ENCODE data around the gene EFEMP1.
A peak's percentile ranks its signal among the peaks of the same experiment; 100 is the strongest.

The EFEMP1 gene, protein sequence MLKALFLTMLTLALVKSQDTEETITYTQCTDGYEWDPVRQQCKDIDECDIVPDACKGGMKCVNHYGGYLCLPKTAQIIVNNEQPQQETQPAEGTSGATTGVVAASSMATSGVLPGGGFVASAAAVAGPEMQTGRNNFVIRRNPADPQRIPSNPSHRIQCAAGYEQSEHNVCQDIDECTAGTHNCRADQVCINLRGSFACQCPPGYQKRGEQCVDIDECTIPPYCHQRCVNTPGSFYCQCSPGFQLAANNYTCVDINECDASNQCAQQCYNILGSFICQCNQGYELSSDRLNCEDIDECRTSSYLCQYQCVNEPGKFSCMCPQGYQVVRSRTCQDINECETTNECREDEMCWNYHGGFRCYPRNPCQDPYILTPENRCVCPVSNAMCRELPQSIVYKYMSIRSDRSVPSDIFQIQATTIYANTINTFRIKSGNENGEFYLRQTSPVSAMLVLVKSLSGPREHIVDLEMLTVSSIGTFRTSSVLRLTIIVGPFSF

DNA sequence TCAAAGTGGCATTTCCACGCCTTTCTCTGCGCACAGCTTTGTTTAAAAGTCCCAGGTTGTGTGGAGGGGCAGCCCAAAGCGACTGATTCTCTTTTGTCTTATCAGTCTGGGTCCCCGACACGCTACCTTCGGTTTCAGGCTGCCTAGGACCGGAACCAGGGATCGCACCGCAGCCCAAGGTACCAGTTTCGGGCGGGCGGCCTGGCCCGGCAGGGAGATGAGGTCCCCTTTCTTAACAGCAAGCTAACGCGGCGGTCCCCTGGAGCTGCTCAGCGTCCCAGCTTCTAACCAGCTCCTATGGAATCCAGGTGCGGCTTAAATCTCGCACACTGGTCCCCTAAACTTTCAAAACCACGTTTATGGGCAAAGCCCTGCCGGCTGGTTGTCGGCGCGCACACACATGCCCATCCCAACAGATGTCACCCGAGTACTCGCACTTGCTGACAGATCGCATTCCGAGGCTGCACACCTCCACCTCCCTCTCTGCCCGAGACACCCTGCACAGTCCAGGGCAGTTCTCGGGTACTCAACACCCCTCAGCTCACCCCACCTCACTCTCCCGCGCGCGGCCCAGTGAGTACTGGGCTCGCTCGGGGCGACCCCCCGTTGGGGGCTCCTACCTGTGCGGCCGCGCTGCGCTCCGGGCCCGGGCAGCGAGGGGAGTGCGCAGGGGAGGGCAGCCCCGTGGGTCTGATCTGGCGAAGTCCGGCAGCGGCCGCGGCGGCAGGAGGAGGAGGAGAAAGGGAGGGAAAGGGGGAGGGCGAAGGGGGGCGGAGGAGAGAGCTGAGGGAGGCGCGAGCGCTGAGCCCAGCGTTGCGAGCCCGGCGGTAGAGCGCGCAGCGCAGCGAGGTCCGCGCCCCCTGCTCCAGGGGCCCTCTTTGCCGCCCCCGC lies at the start of gene EFEMP1:
Gene EFEMP1 (minus strand): TSS at position 692 of the 891 bp plus-strand sequence. CDS start 1,342 bp downstream, outside the sequence.
- peak; percentile 6 for DNase-seq

DNA sequence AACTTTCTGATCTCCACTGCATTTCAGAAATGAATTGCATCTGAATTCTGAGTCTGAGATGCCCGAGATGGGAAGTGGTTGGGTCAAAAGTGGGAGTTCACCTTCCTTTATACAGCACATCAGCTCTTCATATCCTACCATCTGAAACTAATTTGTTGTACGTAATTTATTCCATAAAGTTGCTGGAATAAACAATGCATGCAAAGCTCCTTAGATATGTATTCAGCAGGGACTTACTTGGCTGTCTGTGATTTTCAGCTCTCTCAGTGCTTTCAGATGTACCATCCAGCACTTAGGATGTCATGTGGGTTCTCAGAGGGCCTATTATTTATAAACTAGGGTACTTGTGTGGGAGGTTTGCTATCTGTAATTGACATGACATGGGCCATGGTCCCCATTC lies 46.9 kb upstream of the EFEMP1 start:
- no peak for DNase-seq

DNA sequence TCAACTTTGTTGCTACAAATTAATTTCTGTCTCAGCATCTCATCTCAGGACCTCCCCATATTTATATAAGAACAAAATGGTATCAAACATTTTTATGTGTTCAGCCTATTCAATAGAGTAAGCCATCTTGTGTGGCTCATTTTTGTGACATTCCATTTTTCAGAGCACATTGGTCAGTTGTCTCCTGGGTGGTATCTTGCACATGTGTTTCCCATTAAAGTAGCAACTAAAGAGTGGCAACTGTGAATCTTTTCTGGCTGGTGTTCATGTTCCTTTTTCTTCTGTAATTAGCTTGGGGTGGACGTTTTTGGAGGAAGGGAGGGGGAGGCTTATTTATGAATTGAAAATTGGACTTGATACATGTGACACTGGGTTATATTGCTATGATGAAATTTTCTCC lies 45.4 kb upstream of the EFEMP1 start:
- no peak for DNase-seq

DNA sequence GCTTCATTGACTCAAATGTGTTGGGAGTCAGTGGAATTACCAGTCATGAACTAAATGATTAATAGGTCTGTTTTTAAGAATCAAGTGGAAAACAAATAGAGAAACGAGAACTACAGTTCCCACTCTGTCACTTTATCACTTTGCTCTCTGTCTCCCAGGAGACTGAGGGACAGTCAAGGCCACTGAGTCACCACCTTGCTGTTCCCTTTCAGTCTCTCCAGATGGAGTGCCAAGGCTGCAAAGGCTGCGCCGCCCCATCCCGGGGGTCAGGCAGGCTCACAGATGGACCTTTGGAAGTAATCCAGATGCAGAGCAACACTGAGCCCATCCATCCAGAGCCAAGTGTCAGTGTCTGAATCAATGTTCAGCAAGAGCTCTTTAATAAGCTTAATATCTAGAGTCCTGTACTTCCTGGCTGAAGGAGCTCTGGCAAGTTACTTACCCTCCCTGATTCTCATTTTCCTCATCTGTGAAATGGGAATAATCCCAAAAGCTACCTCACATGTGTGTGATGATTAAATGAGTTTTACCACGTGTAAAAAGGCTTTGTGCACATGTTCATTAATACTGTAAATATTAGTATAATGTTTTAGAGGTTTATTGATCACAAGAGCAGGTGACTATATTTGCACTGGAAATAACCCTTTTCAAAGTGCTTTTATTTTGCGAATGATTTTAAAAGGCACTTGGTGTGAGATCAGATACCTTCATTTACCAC lies 43.0 kb upstream of the EFEMP1 start:
- no peak for DNase-seq

DNA sequence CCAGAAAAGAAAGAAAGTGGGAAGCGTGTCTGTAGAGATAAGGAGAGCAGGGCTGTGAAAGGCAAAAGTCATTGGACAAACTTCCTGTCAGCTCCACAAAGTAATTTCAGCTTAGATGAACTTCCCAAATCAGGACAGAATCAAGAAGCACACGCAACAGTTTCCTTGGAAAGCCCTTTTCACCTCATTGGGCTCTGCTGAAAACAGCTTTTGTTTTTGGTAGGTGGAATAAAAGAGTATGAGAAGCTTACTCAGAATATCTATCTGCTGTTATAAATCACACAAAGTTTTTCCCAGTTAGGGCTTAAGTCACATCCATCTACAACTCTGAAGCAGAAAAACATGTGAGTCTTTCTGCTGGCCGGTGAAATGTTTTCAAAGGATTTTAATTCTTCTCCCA lies 42.4 kb upstream of the EFEMP1 start:
- DNase-seq, result no peak

DNA sequence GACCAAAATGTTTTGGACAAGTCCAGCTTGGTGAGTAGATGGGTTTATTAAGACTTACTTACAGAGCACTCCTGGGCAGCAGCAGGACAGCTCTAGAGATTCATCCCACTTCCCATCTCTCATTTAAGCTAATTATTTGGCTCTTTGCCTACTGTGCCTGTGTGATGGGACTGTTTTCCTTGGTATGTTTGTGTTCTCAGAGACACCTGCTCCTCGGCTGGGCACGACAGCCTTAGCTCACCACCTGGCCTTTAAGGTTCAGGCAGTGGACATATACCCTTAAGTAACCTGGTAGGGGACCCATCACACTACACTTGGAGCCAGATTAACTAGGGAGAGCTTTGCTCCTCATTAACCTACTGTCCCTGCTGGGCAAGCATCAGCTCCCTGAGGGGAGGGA lies 41.7 kb upstream of the EFEMP1 start:
- no peak for DNase-seq

DNA sequence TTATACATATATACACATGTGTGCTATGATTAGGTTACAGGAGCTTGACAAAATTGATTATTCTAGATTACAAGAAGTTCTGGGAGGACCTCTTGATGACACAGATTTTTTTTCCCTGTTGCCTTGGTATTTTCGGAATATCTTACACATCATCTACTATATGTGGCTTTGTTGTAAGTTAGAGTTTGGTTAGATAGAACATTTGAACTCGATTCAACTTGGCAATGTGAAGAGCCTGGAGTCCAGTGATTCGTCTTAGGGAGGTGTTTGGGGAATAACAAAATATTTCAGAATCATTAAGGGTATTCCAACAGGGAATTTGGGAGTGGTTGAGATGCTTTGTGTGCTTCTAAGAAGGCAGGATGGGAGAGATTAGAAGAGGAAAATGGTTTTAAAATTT lies 39.3 kb upstream of the EFEMP1 start:
- DNase-seq, result no peak

DNA sequence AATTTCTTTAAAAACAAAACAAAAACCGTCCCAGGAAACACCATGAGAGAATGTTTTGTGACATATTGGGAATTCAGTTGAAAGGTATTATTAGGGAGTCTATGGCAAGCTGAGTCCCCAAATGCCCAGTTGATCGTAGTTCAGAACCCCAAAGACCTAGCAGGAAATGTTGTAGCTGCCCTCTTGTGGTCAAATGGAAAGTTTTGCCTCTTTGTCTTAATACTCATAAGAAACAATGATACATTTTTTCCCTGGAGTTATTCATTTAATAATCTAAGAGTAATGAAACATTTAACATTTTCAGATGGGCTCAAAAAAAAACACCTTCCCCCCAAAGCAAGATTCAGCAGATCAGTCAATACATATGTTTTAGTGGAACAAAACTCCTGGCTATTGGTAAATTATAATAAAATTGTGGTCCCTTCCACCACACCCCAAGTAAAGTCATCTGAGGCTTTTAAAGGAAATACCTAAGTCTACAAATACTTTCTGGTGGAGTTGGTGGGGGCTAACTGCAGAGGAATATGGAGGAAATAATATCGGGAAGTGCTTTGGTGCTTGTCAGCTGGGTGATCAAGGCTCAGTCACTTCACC lies 37.8 kb upstream of the EFEMP1 start:
- no peak for DNase-seq

DNA sequence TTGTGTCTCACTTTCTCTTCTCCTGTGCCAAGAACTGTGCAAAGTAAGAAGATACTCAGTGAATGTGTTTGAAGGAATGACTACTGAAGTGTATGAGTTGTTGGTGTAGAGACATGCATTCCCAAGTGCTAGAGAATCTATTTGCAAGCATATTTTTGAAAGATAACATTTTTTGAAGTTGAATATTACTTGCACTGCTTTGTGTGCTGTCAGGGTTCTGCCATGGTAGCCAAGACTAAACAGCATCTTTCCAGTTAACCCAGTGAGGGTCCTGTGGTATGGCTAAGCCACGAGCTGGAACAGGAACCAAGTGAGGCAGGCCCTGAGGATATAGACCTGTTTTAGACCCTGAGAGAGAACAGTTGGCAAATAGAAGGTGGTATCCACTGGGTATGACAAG lies 35.2 kb upstream of the EFEMP1 start:
- DNase-seq, result no peak

DNA sequence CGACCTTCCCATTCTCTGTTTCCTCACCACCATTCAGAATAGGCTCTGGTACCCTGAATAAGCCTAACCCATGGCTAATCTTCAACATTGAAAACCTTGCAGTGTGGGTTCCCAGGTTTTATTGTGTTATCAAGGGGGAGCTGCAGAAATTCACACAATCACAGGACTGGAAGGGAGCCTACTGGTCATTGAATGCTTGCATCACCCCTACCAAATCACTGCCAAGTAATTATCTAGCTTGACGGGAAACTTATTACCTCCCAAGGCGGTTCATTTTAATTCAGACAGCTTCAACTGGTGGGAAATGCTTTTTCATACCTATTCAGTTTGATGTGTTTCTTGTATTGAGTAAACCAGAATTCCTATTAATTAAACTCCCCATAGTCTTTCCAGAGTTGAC lies 33.6 kb upstream of the EFEMP1 start:
- DNase-seq, result no peak

DNA sequence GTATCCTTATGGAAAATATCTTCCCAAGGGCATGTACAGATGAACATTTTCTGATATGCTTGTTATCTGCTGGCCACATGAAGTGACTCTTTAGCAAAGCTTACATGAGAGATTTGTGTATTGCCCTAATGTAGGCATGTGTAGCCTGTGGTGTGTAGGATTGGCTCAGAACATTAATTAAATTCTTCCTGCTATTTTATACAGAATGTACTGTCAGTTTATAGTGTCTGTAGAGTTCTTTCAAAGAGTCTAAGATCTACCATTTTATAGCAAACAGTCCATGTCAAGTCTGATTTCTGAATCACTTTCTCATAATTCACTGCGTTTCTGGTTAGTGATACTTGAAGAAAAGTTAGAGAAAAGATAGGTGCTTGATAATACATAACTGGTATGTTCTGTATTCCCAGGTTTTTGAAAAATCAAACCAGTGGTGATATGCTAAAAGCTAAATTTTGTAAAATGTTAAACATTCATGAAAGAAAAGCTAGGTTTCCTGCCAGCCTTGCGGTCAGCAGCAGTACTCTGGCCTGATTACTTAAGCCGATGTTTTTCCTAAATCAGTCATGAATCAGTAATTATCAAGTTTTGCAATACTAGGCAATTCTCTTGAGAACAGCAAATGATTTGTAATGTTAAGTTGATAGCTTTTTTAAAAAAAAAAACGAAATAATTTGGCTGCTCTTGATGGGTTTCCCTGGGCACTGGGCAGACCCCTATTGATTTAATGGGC lies 30.9 kb upstream of the EFEMP1 start:
- DNase-seq, result no peak

DNA sequence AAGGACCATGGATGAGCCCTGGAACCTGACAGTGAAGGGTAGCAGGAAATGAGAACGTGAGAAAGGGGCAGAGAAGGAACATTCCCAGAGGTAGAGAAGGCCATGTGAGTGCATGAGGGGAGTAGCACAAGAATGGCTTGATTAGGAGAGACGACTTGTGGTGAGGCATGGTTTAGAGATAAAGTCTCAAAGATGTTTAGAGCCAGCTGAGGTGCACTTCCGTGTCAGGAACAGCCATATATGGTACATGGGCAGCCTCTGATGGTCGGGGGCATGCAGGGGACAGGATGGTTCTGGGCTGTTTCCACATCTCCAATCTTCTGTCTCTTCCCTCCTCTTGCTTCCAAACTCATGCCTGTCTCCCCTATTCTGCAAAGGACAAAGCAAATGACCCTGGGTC lies 28.8 kb upstream of the EFEMP1 start:
- DNase-seq, result no peak

DNA sequence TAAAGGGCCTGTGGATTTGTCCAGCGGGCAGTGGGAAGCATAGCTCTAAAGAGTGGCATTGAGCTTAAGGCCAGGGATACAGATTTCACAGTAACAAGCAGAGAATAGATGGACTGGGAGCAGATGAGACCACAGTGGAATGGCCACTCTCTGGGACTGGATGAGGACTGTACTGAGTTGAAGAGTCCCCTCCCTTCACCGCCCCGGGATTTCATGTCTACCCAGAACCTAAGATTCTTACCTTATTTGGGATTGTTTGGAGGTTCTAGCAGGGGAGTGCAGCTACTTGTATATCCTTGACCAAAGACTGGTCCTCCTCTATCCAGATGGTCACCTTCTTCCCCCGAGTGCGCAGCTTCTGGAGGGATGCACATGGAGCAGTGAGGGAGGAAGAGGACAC lies 28.0 kb upstream of the EFEMP1 start:
- no peak for DNase-seq

DNA sequence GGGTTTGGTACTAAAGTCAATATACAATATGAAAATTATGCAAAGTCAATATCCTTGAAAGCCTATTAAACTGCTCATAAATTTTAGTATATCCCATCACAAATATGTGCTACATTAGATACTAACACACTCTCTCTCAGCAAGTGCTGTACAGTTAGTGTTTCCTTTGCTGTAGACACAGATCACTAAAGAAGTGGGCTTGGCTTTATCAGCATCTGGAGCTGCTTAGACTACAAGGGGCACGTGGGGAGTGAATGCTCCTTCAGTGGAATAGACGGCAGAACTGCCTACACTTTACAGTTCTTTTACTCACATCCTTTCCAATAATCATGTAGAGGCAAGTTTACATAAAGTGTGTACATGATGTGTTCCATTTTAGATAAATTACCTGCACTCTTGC lies 26.0 kb upstream of the EFEMP1 start:
- DNase-seq, result no peak

DNA sequence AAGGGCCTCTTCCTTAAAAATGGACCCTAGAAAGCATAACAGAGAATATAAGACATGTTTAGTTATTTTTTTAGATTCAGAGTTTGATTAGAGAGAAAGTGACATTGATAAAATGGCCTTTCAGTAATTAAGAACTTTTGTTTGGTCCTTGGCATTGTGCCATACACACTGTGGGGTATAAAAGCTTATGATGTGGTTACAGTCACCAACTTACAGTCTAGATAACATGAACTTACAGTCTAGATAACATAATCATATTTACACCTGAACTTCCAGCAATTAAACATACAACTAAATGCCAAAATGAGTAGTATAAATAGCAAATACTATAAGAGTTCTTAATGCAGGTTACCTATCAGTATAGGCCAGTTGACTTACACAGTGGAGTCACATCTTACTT lies 25.6 kb upstream of the EFEMP1 start:
- no peak for DNase-seq

DNA sequence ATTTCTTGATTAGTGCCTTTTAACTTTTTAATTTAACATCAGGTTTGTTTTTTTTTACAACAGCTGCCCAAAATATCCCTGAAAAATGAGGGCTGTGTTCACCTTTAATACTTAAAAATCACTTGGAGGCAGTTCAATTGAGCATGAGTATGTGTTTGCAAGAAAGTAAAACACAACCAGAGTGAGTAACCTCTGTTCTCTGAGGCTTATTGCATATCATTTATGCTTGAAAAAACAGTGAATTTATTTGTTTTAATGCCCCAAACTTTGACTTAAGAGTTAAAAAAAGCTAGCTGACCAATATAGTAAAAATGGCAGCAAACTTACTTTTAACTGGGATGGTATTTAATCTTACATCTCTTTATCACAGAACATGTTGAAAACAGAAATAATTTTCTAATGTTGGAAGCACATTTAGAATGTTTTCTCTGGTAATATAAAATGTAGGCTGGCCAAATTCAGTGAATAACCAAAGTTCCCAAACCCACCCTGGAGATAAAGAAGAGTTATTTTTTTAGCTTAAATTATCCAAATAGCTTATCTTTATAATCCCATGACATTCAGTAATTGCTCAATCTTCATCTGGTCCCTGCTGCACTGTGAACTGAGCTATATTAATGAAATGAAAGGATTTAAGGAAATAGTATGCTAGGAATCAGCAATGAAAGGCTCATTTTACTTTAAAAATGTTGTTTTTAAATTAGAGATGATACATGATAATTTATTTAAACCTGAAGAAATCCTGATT lies 24.8 kb upstream of the EFEMP1 start:
- no peak for DNase-seq

DNA sequence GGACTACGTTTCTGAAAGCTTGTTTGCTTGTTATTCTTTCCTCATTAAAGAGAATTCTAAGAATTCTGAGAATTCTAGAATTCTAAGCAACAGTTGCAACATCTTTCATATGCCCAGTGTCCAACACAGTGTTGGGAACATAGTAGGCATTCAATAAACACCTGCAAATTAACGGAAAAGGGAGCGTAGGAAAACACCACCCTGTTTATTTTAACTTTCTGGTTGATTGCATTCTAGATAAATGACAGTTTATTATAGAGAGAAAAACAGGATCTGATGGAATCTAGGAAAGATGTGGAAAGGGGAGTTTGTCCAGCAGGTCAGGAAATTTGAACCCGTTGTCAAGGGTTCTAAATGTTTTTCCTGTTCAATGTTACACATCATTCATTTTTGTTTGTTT lies 24.2 kb upstream of the EFEMP1 start:
- DNase-seq, result no peak

DNA sequence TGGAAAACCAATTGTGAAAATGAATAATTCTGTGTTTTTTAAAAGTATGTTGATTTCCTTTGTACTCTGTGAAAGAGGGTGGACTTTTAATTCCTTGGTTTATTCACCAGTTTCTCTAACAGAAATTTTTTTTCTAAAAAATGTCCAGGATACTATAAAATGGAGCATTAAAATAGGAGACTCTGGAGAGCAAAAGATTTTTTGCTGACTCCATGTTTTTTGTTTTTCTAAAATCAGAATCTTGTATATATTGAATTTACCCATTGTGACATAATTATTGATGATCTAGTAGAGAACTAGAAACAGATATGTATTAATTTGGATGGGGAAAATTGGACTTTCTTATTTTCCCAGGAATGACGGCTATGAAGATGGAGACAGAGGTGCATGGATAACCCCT lies 23.2 kb upstream of the EFEMP1 start:
- no peak for DNase-seq

DNA sequence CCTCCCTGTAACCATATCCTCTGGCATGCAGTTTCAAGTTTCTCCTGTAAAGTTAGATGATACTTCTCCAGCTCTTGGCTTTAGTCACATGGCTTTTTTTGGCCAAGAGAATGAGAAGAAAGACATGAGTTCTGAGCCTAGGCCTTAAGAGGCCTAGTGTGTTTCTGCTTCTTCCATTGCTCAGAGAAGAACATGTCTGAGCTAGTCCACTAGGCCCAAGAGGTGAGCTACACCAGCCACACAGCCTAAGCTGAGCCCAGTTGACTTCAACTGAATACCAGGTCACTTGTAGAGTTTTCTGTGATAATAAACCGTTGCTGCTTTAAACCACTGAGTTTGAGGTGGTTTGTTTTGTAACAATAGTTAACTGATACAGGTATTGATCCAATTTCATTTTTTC lies 19.9 kb upstream of the EFEMP1 start:
- DNase-seq, result no peak

DNA sequence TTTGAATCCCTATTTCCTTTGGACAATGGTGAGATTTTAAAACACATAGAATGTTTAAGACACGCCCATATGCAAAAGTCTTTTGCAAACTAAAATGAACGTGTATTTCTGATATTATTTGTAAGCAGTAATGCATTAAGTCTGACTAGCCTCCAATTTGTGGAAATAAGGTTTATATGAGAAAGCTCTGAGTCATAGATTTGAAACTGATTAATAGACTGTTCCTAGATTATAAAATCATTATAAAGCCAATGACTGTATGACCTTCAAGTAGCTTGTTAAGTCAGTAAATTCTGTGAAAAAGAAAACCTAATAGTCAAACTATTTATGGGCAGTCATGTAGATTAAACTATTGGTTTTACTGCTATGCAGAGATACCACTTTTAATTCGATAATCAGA lies 12.8 kb upstream of the EFEMP1 start:
- no peak for DNase-seq

DNA sequence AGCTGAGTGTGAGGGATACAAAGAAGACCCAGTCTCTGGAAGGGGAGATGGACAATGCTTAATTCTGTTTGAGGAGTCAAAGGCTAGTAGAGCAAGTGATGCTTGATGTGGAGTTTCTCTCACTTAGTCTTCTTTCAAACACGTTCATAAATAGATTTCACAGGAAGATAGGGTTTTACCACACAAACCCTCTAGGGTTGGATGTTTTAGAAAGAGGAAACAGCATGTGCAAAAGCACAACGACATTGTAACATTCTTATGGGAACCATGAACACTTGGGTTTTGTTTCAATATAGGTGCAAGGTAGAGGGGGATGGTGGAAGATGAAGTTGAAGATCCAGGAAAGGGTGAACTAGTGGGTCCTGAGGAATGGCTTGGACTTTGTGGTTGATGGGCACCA lies 10.8 kb upstream of the EFEMP1 start:
- no peak for DNase-seq

DNA sequence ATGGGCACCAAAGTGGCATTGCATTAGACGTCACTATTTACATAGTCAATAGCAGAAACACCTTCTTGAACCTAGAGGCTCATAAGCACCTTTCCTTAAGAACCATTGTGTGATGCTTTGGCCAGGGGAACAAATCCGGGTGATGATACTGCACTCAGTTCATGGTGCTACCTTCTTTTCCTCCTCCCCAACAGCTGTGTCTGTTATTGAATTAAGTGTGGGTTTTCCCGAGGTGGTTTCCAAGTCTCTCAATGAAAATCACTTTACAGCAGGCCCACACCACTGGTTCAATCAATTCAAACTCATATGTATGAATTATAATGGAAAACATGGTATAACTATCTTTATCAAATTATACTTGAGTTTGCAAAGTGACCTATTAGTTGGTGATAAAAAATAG lies 9.3 kb upstream of the EFEMP1 start:
- no peak for DNase-seq

Measured in stimulated activated CD4-positive, alpha-beta T cell treated with anti-CD3 and anti-CD28 coated beads, Interleukin-15, amount 100 ng/mL, for 24 hours (primary cell).